ENCODE measurements around the gene SSBP4. TPM values are rescaled to one million over a fixed set of nuclear protein-coding genes. Genes with fewer than 3 reads are reported as not detected.

The SSBP4 gene
- total and polyA plus RNA-seq, 12 donors = 17.6 to 51.6 (median 30.1) TPM

- peaks cover 0 to 37% (median 16%) of the 10 kb centered on the region in 9 donors for H3K36me3 ChIP-seq
- ATAC-seq (no peak), DNase-seq (no peak)
- peaks cover 0 to 23% (median 0%) of the 10 kb centered on the region in 7 donors for H3K27me3 ChIP-seq
- H3K9me3 ChIP-seq = no peaks in the 10 kb centered on the region
- peaks cover 11 to 40% (median 26%) of the 10 kb centered on the region in 9 donors for H3K4me1 ChIP-seq
- no peak overlapping the region for H3K4me3 ChIP-seq
- WGBS, 2 donors = 87 to 92% methylated on average over 9 of the region's 9 CpGs
- peak overlapping the region in 1 of 10 donors; percentile 82 for H3K27ac ChIP-seq
- intact Hi-C loops (cut with DNase I) = loop anchor here in 3 of 10 donors (10.0 kb wide), 3 partner anchors 125 to 415 kb away; no protein-coding TSS in a partner anchor
- no peak for TF ChIP-seq CTCF (IDR thresholded peaks at IDR 0.05)
Measured at GRCh38 chr19:18439910-18440237, 20.7 kb downstream of the SSBP4 start.

DNA sequence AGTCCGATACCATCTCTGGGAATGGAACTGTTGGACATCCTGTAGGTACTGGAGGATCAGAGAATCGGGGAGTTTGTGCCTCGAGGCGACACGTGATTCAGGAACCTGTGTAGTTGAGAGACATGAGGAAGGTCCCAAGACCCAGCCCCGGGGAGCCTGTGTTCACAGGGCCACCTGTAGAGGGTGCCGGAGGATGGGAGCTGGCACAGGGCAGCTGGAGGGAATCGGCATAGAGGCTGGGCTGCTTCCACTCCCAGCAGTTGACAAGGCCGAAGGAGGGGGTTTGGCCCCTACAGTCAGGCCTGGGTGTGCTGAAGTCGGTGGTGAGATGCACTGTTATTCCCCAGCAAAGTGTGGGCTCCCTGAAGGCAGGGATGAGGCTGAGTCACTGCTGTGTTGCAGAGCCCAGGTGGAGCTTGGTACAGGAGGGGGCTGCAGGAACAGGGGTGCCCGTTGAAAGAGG lies 21.2 kb downstream of the SSBP4 start:
- Histone ChIP-seq H3K4me1 (peaks cover 11 to 37% (median 26%) of the 10 kb centered on the region in 9 donors), H3K36me3 (peaks cover 0 to 37% (median 19%) of the 10 kb centered on the region in 9 donors), H3K4me3 (no peak overlapping the region), H3K9me3 (no peaks in the 10 kb centered on the region), H3K27ac (peak overlapping the region in 1 of 10 donors; percentile 24), H3K27me3 (peaks cover 0 to 23% (median 0%) of the 10 kb centered on the region in 7 donors)
- DNase-seq (no peak), ATAC-seq (no peak)
- 53 to 54% methylated on average over 11 of the region's 11 CpGs for WGBS, 2 donors
- intact Hi-C loops (cut with DNase I) = loop anchor here in 3 of 10 donors (10.0 kb wide), 3 partner anchors 124 to 414 kb away; no protein-coding TSS in a partner anchor
- TF ChIP-seq CTCF (IDR thresholded peaks at IDR 0.05) = peak in 6 of 9 donors; percentile 20 to 48 (median 36)

DNA sequence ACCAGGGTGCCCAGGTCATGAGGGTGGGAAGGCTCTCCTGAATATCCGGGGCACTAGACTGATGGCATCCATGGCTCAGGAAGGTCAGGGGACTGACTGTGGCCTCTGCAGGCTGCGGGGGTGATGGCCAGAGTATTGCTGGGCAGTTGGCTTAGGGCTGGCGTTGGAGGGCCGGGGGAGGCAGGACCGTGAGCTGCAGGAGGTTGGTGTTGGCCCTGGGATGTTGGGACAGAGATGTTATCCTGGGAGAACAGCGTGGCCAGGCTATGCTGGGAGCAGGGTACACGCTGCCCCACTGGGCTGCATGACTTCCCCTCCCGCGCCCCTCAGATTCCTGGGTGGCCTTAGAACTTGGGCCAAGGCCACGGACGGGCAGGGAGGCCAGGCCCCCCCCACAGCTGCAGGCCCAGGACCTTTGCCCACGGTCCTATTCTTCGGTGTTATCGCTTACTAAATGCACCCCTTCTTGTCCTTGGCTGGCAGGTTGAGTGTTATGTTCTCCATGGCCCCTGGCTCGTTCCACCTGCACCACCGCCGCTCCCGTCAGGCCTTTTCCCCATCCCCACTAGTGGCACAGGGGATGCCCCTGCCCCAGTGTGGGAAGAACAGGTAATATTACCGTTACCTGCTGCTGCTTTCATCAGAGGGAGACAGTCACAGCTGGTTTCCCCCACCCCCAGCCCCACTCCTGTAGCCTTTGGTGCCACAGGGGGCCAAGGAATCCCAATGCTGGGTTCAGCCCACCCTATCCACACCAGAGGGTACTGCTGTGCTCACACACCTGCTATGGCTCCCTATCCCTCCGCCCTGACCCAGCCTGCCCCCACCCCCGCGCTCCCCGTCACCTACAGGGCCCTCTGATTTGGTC lies 22.0 kb downstream of the SSBP4 start:
- intact Hi-C loops (cut with DNase I) = loop anchor here in 3 of 10 donors (10.0 kb wide), 3 partner anchors 124 to 414 kb away; no protein-coding TSS in a partner anchor
- no peak for TF ChIP-seq CTCF (IDR thresholded peaks at IDR 0.05)
- Histone ChIP-seq H3K36me3 (peaks cover 0 to 37% (median 25%) of the 10 kb centered on the region in 9 donors), H3K27me3 (peaks cover 0 to 23% (median 0%) of the 10 kb centered on the region in 7 donors), H3K9me3 (no peaks in the 10 kb centered on the region), H3K27ac (no peak overlapping the region), H3K4me3 (no peak overlapping the region), H3K4me1 (peaks cover 11 to 31% (median 26%) of the 10 kb centered on the region in 9 donors)
- ATAC-seq (no peak), DNase-seq (no peak)
- 84% methylated on average over 23 of the region's 23 CpGs for WGBS, 2 donors

All from heart right ventricle (tissue), 16 donors.